ENCODE data around the gene ATP5MC2. TPM values are rescaled to one million over a fixed set of nuclear protein-coding genes. Genes with fewer than 3 reads are reported as not detected.

The ATP5MC2 gene
- polyA plus RNA-seq, 1 of the 3 experiments (the other 2 are of a cell fraction): 319 TPM

- Histone ChIP-seq H3K27me3 (ENCODE audit: insufficient read depth) (no peaks in the 10 kb centered on the region), H3K36me3 (replicated peaks in 1 of 2; ENCODE audit: control insufficient read depth in 1 of 2, insufficient read depth in 2 of 2, low read length in 1 of 2) (peaks cover 7 to 11% of the 10 kb centered on the region in 2 experiments), H3F3A (replicated peaks; ENCODE audit: insufficient read depth) (peaks cover 33% of the 10 kb centered on the region), H3K27ac (ENCODE audit: low read depth in 2 of 2, low read length in 1 of 2) (peak overlapping the region; percentile 68 to 98), H3K79me2 (ENCODE audit: insufficient read depth) (no peaks in the 10 kb centered on the region), H3K9me2 (no peaks in the 10 kb centered on the region), H3K4me1 (ENCODE audit: control insufficient read depth in 1 of 2, insufficient read depth in 2 of 2, low read depth in 1 of 2, low read length in 1 of 2) (peaks cover 0 to 14% of the 10 kb centered on the region in 2 experiments; a peak in 1 of 4 replicates), H4K20me1 (ENCODE audit: insufficient read depth) (no peaks in the 10 kb centered on the region), H3K4me2 (peak overlapping the region; percentile 65), H2AFZ (ENCODE audit: low read depth) (no peak overlapping the region; the same call in 1 of the 2 replicates), H3K9ac (peak overlapping the region; percentile 47), H3K9me3 (no peaks in the 10 kb centered on the region), H3K4me3 (ENCODE audit: low read depth in 2 of 2, low read length in 1 of 2) (no peak overlapping the region)
- ChIA-PET CTCF (interaction anchor here (0.9 to 1.7 kb wide), 2 partner anchors 15 to 16 kb away, joined by 3 to 9 read pairs; partner anchors contain the start of gene ATP5MC2), POLR2A (no interaction called here)
- 91% methylated on average over 5 of the region's 5 CpGs for WGBS (ENCODE audit: low lambda C conversion rate)
- DNase-seq: no peak
- no peak for TF ChIP-seq MAX (IDR thresholded peaks at IDR 0.05; ENCODE audit: low read depth)
- no peak for TF ChIP-seq YY1 (IDR thresholded peaks at IDR 0.05; ENCODE audit: low read depth)
These were observed 15.8 kb downstream of the ATP5MC2 start for GRCh38 chr12:53660041-53660440.

DNA sequence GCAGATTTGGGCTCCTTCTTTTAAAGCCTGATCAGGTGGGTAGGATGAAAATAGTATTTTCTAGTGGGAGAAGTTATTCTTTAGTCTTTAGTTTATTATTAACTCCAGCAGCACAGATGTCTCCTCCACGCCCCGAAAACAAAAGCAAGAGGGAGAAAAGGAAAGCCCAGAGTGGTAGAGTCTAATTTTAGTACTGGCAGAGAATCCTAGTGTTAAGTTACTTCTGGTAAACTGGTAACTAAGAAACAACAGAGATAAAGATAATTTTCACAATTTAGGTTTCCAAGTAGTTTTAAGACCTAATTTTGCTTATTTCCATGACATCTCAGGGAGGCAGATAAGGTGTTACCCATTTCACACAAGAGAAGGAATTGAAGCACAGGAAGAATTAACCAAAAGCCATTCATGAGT, 16.3 kb downstream of the ATP5MC2 start:
- no peak for DNase-seq
- no peaks in the 10 kb centered on the region for H3K79me2 ChIP-seq (ENCODE audit: insufficient read depth)
- H3K4me2 ChIP-seq: peak overlapping the region; percentile 65
- H4K20me1 ChIP-seq (ENCODE audit: insufficient read depth): no peaks in the 10 kb centered on the region
- TF ChIP-seq MEF2A (IDR thresholded peaks at IDR 0.05; ENCODE audit: borderline replicate concordance, low read depth) (0 out of 2 replicates have a peak, but pooled peaks have one; percentile 18), FOSL2 (IDR thresholded peaks at IDR 0.05; ENCODE audit: borderline replicate concordance, low read depth) (no peak)
- peak overlapping the region; percentile 47 for H2AFZ ChIP-seq (ENCODE audit: low read depth)
- ChIA-PET POLR2A (no interaction called here), CTCF (interaction anchor here (0.9 to 1.7 kb wide), 2 partner anchors 15 to 16 kb away, joined by 3 to 9 read pairs; partner anchors contain the start of gene ATP5MC2)
- H3K27me3 ChIP-seq (ENCODE audit: insufficient read depth): no peaks in the 10 kb centered on the region
- peak overlapping the region; percentile 47 for H3K9ac ChIP-seq
- H3K9me2 ChIP-seq: no peaks in the 10 kb centered on the region
- H3K4me1 ChIP-seq (ENCODE audit: control insufficient read depth in 1 of 2, insufficient read depth in 2 of 2, low read depth in 1 of 2, low read length in 1 of 2): peaks cover 0 to 14% of the 10 kb centered on the region in 2 experiments; a peak in 1 of 4 replicates
- H3F3A ChIP-seq (replicated peaks; ENCODE audit: insufficient read depth): peaks cover 29% of the 10 kb centered on the region
- peak overlapping the region; percentile 68 to 98 for H3K27ac ChIP-seq (ENCODE audit: low read depth in 2 of 2, low read length in 1 of 2)
- 55% methylated on average over 2 of the region's 2 CpGs for WGBS (ENCODE audit: low lambda C conversion rate)
- H3K36me3 ChIP-seq (replicated peaks in 1 of 2; ENCODE audit: control insufficient read depth in 1 of 2, insufficient read depth in 2 of 2, low read length in 1 of 2): peaks cover 3 to 6% of the 10 kb centered on the region in 2 experiments
- H3K4me3 ChIP-seq (ENCODE audit: low read depth in 2 of 2, low read length in 1 of 2): 0 out of 4 replicates have a peak overlapping the region, but pooled peaks of 1 of the 2 experiments have one; percentile 10
- H3K9me3 ChIP-seq: no peaks in the 10 kb centered on the region

GRCh38 chr12:53659011-53659551, 16.8 kb downstream of the ATP5MC2 start:
- peak overlapping the region; percentile 47 for H3K9ac ChIP-seq
- H3K9me2 ChIP-seq: no peaks in the 10 kb centered on the region
- H3F3A ChIP-seq (replicated peaks; ENCODE audit: insufficient read depth): peaks cover 29% of the 10 kb centered on the region
- WGBS (ENCODE audit: low lambda C conversion rate): 42% methylated on average over 3 of the region's 3 CpGs
- no peaks in the 10 kb centered on the region for H3K79me2 ChIP-seq (ENCODE audit: insufficient read depth)
- peak overlapping the region; percentile 68 to 98 for H3K27ac ChIP-seq (ENCODE audit: low read depth in 2 of 2, low read length in 1 of 2)
- H3K27me3 ChIP-seq (ENCODE audit: insufficient read depth): no peaks in the 10 kb centered on the region
- peak overlapping the region; percentile 65 for H3K4me2 ChIP-seq
- TF ChIP-seq NFIC (IDR thresholded peaks at IDR 0.05; ENCODE audit: borderline replicate concordance) (peak; percentile 82), YY1 (IDR thresholded peaks at IDR 0.05; ENCODE audit: low read depth) (no peak), TCF12 (IDR thresholded peaks at IDR 0.05) (peak; percentile 20), MAX (IDR thresholded peaks at IDR 0.05; ENCODE audit: low read depth) (peak; percentile 23; the same call in 1 of the 2 replicates), CTCF (IDR thresholded peaks at IDR 0.05) (no peak)
- no peaks in the 10 kb centered on the region for H3K9me3 ChIP-seq
- DNase-seq: no peak
- peaks cover 3% of the 10 kb centered on the region in 2 experiments for H3K36me3 ChIP-seq (replicated peaks in 1 of 2; ENCODE audit: control insufficient read depth in 1 of 2, insufficient read depth in 2 of 2, low read length in 1 of 2)
- no peaks in the 10 kb centered on the region for H4K20me1 ChIP-seq (ENCODE audit: insufficient read depth)
- H2AFZ ChIP-seq (ENCODE audit: low read depth): peak overlapping the region; percentile 47
- 0 out of 4 replicates have a peak overlapping the region, but pooled peaks of 1 of the 2 experiments have one; percentile 10 for H3K4me3 ChIP-seq (ENCODE audit: low read depth in 2 of 2, low read length in 1 of 2)
- ChIA-PET POLR2A (interaction anchor here (0.6 kb wide), 1 partner anchor 12 kb away, joined by 3 read pairs; no protein-coding TSS in a partner anchor), CTCF (interaction anchor here (0.5 to 1.7 kb wide), 3 partner anchors 14 to 695 kb away, joined by 3 to 9 read pairs (median 3); partner anchors contain the start of gene ATP5MC2)
- H3K4me1 ChIP-seq (ENCODE audit: control insufficient read depth in 1 of 2, insufficient read depth in 2 of 2, low read depth in 1 of 2, low read length in 1 of 2): peaks cover 0 to 14% of the 10 kb centered on the region in 2 experiments; a peak in 1 of 4 replicates

Measured in SK-N-SH (cell line).